ACC112 (cell line): ENCODE measurements around the gene STAT1.

ENCODE experiments used
- H2AFZ ChIP-seq: fragments of 200-600 bp; sonication (generic); one replicate; pipeline ENCODE4 v1.6.0; 2017; ENCODE audit warnings: antibody characterized with exemption, low read length; ENCODE audit not compliant: unreplicated experiment
- H3K27ac ChIP-seq: fragments of 200-600 bp; sonication (generic); 2 replicates; pipeline ENCODE4 v1.5.1; 2014; ENCODE audit warnings: low read depth, mild to moderate bottlenecking, antibody characterized with exemption, low read length, moderate library complexity
- H3K27me3 ChIP-seq: fragments of 200-600 bp; sonication (generic); 2 replicates; pipeline ENCODE4 v1.6.1; 2014; ENCODE audit warnings: mild to moderate bottlenecking, antibody characterized with exemption, low read length, moderate library complexity, mixed read lengths; ENCODE audit not compliant: insufficient read depth
- H3K36me3 ChIP-seq: fragments of 200-600 bp; sonication (generic); 2 replicates; pipeline ENCODE4 v1.6.1; 2016; ENCODE audit warnings: mild to moderate bottlenecking, antibody characterized with exemption, low read length, moderate library complexity, mixed read lengths; ENCODE audit not compliant: insufficient read depth
- H3K4me1 ChIP-seq: fragments of 200-600 bp; sonication (generic); one replicate; pipeline ENCODE4 v1.6.1; 2016; ENCODE audit warnings: low read length, mixed read lengths; ENCODE audit not compliant: insufficient read depth, unreplicated experiment, control insufficient read depth
- H3K4me3 ChIP-seq: fragments of 200-600 bp; sonication (generic); 2 replicates; pipeline ENCODE4 v1.5.1; 2014; ENCODE audit warnings: mild to moderate bottlenecking, low read depth, low read length
- H3K79me2 ChIP-seq: fragments of 200-600 bp; sonication (generic); one replicate; pipeline ENCODE4 v1.6.0; 2016; ENCODE audit warnings: low read length; ENCODE audit not compliant: control insufficient read depth, unreplicated experiment, insufficient read depth

Gene STAT1

GRCh38 chr2:190953257-190953656 lies 60.7 kb downstream of the STAT1 start:
- Histone ChIP-seq H3K27ac (no peak overlapping the region), H2AFZ (no peak overlapping the region), H3K4me3 (no peak overlapping the region), H3K4me1 (peaks cover 11% of the 10 kb centered on the region), H3K27me3 (no peaks in the 10 kb centered on the region), H3K79me2 (no peaks in the 10 kb centered on the region), H3K36me3 (no peaks in the 10 kb centered on the region)

DNA sequence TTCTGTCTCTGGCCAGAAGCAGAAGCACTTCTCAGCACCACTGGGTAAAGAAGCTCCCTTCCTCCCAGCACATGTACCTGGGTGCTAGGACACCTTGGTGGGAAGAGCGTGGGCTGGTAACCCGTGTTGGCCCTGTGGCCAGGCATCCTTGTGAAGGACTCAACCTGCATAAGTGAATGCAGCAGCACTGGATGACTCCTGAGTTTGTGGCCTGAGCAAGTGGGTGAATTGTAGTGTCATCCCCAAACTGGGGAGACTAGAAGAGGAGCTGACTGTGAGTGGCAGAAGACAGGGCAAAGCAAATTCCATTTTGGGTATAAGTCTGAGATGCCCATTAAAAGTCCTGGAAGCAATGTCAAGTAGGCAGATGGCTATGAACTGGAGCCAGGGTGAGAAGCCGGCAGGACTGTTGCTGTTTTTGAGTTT lies 63.4 kb downstream of the STAT1 start:
- H3K27ac ChIP-seq, result no peak overlapping the region
- no peak overlapping the region for H3K4me3 ChIP-seq
- H3K27me3 ChIP-seq, result no peaks in the 10 kb centered on the region
- H2AFZ ChIP-seq, result no peak overlapping the region
- H3K79me2 ChIP-seq, result no peaks in the 10 kb centered on the region
- H3K36me3 ChIP-seq, result no peaks in the 10 kb centered on the region
- peaks cover 24% of the 10 kb centered on the region for H3K4me1 ChIP-seq

- peak overlapping the region; percentile 59 for H3K27ac ChIP-seq
- H2AFZ ChIP-seq, result no peak overlapping the region
- H3K36me3 ChIP-seq, result no peaks in the 10 kb centered on the region
- no peaks in the 10 kb centered on the region for H3K27me3 ChIP-seq
- peaks cover 24% of the 10 kb centered on the region for H3K4me1 ChIP-seq
- no peaks in the 10 kb centered on the region for H3K79me2 ChIP-seq
- peak overlapping the region; percentile 64 for H3K4me3 ChIP-seq
Observed at GRCh38 chr2:190948671-190949070, 65.3 kb downstream of the STAT1 start.

DNA sequence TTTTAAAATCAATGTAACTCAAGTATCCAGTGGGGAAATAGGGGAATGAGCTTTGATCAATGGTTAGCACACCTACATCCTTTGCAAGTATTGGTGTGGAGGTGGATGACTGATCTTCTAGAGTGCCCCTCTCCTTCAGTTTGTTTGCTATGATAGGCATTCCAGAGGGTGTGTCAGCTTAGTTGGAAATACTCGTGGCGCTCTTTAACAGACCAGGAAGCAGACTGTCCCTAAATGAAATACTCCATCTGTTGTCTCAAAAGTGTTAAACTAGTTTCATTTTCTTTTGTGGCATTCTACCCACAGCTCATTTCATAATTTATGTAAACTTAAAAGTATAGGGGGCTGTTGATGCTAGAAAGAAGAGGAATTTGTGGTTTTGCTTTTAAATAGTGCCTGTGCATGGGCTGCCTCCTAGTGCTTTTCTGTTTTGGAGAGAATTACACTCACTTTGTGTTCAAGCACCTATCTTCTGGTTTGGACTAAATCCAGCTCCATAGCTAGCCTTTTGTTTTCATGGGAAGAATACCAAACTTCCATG lies 66.2 kb downstream of the STAT1 start:
- H2AFZ ChIP-seq, result peak overlapping the region; percentile 68
- H3K4me3 ChIP-seq, result peak overlapping the region; percentile 64
- H3K4me1 ChIP-seq, result peaks cover 24% of the 10 kb centered on the region

GRCh38 chr2:190947141-190947540 lies 66.8 kb downstream of the STAT1 start:
- Histone ChIP-seq H3K4me1 (peaks cover 24% of the 10 kb centered on the region), H2AFZ (no peak overlapping the region), H3K27me3 (no peaks in the 10 kb centered on the region), H3K27ac (peak overlapping the region; percentile 59; the same call in 1 of the 2 replicates), H3K79me2 (no peaks in the 10 kb centered on the region), H3K36me3 (no peaks in the 10 kb centered on the region), H3K4me3 (peak overlapping the region; percentile 64; the same call in 1 of the 2 replicates)

More for the DNA sequence above, 66.2 kb downstream of the STAT1 start:
- H3K27ac ChIP-seq, result peak overlapping the region; percentile 59
- H3K27me3 ChIP-seq, result no peaks in the 10 kb centered on the region
- no peaks in the 10 kb centered on the region for H3K36me3 ChIP-seq
- no peaks in the 10 kb centered on the region for H3K79me2 ChIP-seq

- H2AFZ ChIP-seq, result no peak overlapping the region
- H3K27me3 ChIP-seq, result no peaks in the 10 kb centered on the region
- H3K27ac ChIP-seq, result no peak overlapping the region
- no peak overlapping the region for H3K4me3 ChIP-seq
- no peaks in the 10 kb centered on the region for H3K36me3 ChIP-seq
- peaks cover 28% of the 10 kb centered on the region for H3K4me1 ChIP-seq
- no peaks in the 10 kb centered on the region for H3K79me2 ChIP-seq
Observed at GRCh38 chr2:190943706-190944105, 70.3 kb downstream of the STAT1 start.

DNA sequence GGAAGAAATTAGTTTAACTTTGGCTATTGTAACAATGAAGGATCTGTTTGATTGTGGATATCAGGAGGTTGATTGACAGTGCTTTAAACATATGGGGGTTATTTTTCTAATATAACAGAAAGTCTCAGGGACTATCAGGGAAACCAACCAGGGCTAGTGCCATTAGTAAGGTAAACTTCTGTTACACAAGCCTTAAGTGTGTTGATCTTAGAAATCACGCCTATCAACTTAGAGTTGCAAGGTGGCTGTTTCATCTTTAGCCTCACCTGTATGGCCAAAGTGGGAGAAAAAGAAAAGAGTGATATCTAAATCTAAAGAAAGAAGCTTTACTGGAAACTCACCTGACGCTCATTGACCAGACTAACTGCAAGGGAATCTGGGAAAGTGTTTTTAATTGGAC lies 71.3 kb downstream of the STAT1 start:
- Histone ChIP-seq H3K27me3 (no peaks in the 10 kb centered on the region), H3K79me2 (no peaks in the 10 kb centered on the region), H3K4me3 (no peak overlapping the region)

GRCh38 chr2:190941571-190941970 lies 72.4 kb downstream of the STAT1 start:
- Histone ChIP-seq H3K36me3 (no peaks in the 10 kb centered on the region), H3K27me3 (no peaks in the 10 kb centered on the region), H3K4me1 (peaks cover 18% of the 10 kb centered on the region)

More for the DNA sequence above, 71.3 kb downstream of the STAT1 start:
- Histone ChIP-seq H3K36me3 (no peaks in the 10 kb centered on the region), H2AFZ (no peak overlapping the region), H3K4me1 (peaks cover 26% of the 10 kb centered on the region), H3K27ac (no peak overlapping the region)

GRCh38 chr2:190940454-190940853 lies 73.5 kb downstream of the STAT1 start:
- Histone ChIP-seq H3K27me3 (no peaks in the 10 kb centered on the region), H3K79me2 (no peaks in the 10 kb centered on the region), H3K4me3 (no peak overlapping the region), H3K36me3 (no peaks in the 10 kb centered on the region), H2AFZ (no peak overlapping the region), H3K27ac (no peak overlapping the region), H3K4me1 (peaks cover 22% of the 10 kb centered on the region)

More at GRCh38 chr2:190941571-190941970, 72.4 kb downstream of the STAT1 start:
- Histone ChIP-seq H3K79me2 (no peaks in the 10 kb centered on the region), H2AFZ (no peak overlapping the region), H3K4me3 (no peak overlapping the region), H3K27ac (no peak overlapping the region)

DNA sequence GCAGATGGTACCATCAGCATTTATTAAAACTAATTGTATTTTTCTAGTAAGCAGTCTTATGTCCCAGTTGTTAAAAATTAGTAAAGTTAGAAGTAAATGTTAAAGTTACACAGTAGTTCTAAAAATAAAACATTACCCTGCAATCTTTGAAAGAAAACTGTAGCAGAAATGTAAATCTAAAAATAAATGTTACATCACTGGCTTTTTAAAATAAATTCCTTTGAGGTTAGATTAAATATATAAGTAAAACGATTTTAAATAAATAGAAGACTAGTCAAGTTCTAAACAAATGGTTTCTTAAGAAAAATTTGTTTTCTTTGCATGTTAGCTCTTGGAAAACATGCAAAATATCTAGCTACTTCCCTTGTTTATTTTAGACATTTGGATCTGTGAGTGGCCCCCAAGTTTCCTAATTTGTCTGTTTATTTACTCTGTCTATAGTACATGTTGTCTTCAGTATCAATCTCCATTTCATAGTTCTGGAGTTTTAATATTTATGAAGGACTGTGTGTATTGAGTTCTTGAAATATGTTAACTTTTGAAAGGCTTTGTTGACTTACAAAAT lies 75.1 kb downstream of the STAT1 start:
- Histone ChIP-seq H3K4me1 (peaks cover 22% of the 10 kb centered on the region), H3K79me2 (no peaks in the 10 kb centered on the region), H3K36me3 (no peaks in the 10 kb centered on the region), H3K27ac (no peak overlapping the region), H3K27me3 (no peaks in the 10 kb centered on the region), H2AFZ (peak overlapping the region; percentile 9), H3K4me3 (no peak overlapping the region)

GRCh38 chr2:190935054-190935453 lies 78.9 kb downstream of the STAT1 start:
- H3K4me3 ChIP-seq, result no peak overlapping the region
- H3K79me2 ChIP-seq, result no peaks in the 10 kb centered on the region
- H3K36me3 ChIP-seq, result peaks cover 8% of the 10 kb centered on the region; the same call in 1 of the 2 replicates
- no peaks in the 10 kb centered on the region for H3K27me3 ChIP-seq
- peaks cover 18% of the 10 kb centered on the region for H3K4me1 ChIP-seq
- no peak overlapping the region for H3K27ac ChIP-seq
- no peak overlapping the region for H2AFZ ChIP-seq
